ENCODE results near the gene RCN2. TPM values are rescaled to one million over a fixed set of nuclear protein-coding genes. Genes with fewer than 3 reads are reported as not detected.

The RCN2 gene
- total and polyA plus RNA-seq, 2 of the 13 experiments (the other 11 are each of a cell fraction or from before 2014, with no cell fraction given), result 84.4 to 89.0 TPM

DNA sequence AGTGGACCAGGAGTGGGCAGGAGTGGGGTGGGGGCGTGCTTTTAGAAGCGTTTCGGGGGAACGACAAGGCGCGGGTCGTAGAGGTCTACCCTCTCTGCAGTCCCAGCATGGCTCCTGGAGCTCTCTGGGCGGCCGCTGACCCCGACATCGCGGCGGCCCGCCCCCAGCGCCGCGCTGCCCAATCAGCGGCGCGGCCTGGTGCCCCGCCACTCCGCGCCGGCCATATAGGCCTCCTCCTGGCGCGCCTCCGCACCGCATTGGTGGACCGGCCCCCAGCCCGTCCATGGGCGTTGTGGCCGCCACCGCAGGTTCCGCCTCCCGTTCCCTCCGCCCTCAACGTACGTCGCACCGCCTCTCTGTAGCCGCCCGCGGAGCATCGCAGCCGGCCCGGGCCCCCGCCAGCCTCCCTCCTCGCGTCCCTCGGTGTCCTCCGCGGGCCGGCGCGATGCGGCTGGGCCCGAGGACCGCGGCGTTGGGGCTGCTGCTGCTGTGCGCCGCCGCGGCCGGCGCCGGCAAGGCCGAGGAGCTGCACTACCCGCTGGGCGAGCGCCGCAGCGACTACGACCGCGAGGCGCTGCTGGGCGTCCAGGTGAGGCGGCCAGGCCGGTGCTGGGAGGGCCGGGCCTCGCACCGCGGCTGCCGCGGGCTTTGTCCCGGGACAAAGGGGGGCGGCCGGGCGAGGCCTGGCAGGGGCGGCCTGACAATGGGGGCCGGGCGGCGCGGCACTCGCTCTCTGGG, at the start of gene RCN2 (continued):
- TF ChIP-seq, protein P1, sequence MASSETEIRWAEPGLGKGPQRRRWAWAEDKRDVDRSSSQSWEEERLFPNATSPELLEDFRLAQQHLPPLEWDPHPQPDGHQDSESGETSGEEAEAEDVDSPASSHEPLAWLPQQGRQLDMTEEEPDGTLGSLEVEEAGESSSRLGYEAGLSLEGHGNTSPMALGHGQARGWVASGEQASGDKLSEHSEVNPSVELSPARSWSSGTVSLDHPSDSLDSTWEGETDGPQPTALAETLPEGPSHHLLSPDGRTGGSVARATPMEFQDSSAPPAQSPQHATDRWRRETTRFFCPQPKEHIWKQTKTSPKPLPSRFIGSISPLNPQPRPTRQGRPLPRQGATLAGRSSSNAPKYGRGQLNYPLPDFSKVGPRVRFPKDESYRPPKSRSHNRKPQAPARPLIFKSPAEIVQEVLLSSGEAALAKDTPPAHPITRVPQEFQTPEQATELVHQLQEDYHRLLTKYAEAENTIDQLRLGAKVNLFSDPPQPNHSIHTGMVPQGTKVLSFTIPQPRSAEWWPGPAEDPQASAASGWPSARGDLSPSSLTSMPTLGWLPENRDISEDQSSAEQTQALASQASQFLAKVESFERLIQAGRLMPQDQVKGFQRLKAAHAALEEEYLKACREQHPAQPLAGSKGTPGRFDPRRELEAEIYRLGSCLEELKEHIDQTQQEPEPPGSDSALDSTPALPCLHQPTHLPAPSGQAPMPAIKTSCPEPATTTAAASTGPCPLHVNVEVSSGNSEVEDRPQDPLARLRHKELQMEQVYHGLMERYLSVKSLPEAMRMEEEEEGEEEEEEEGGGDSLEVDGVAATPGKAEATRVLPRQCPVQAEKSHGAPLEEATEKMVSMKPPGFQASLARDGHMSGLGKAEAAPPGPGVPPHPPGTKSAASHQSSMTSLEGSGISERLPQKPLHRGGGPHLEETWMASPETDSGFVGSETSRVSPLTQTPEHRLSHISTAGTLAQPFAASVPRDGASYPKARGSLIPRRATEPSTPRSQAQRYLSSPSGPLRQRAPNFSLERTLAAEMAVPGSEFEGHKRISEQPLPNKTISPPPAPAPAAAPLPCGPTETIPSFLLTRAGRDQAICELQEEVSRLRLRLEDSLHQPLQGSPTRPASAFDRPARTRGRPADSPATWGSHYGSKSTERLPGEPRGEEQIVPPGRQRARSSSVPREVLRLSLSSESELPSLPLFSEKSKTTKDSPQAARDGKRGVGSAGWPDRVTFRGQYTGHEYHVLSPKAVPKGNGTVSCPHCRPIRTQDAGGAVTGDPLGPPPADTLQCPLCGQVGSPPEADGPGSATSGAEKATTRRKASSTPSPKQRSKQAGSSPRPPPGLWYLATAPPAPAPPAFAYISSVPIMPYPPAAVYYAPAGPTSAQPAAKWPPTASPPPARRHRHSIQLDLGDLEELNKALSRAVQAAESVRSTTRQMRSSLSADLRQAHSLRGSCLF (CRISPR knock-in tag; IDR thresholded peaks at IDR 0.05; ENCODE audit: borderline replicate concordance), result no peak
- 0 out of 2 replicates have a peak, but pooled peaks have one; percentile 9 for TF ChIP-seq TBX2 (CRISPR knock-in tag; IDR thresholded peaks at IDR 0.05; ENCODE audit: borderline replicate concordance)
- TF ChIP-seq, protein P2, sequence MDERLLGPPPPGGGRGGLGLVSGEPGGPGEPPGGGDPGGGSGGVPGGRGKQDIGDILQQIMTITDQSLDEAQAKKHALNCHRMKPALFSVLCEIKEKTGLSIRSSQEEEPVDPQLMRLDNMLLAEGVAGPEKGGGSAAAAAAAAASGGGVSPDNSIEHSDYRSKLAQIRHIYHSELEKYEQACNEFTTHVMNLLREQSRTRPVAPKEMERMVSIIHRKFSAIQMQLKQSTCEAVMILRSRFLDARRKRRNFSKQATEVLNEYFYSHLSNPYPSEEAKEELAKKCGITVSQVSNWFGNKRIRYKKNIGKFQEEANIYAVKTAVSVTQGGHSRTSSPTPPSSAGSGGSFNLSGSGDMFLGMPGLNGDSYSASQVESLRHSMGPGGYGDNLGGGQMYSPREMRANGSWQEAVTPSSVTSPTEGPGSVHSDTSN (CRISPR knock-in tag; IDR thresholded peaks at IDR 0.05), result no peak
- no peak for TF ChIP-seq PHB2 (IDR thresholded peaks at IDR 0.05; ENCODE audit: partially characterized antibody)
- TF ChIP-seq, protein P3, sequence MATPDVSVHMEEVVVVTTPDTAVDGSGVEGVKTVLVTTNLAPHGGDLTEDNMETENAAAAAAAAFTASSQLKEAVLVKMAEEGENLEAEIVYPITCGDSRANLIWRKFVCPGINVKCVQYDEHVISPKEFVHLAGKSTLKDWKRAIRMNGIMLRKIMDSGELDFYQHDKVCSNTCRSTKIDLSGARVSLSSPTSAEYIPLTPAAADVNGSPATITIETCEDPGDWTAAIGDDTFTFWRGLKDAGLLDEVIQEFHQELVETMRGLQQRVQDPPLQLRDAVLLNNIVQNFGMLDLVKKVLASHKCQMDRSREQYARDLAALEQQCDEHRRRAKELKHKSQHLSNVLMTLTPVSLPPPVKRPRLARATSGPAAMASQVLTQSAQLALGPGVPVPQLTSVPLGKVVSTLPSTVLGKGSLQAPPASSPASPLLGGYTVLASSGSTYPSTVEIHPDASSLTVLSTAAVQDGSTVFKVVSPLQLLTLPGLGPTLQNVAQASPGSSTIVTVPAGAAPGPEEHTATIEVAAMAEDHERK (CRISPR knock-in tag; IDR thresholded peaks at IDR 0.05; ENCODE audit: low read depth), result peak; percentile 62
- TF ChIP-seq, protein P4, sequence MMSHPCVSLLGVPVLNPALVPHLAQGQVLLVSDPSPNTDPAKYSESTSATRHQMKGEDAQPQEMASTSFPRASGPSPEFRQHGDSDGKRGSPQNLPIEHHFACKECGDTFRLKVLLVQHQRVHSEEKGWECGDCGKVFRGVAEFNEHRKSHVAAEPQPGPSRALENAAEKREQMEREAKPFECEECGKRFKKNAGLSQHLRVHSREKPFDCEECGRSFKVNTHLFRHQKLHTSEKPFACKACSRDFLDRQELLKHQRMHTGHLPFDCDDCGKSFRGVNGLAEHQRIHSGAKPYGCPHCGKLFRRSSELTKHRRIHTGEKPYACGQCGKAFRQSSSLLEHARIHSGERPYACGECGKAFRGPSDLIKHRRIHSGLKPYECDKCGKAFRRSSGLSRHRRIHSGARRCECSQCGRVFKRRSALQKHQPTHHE (CRISPR knock-in tag; IDR thresholded peaks at IDR 0.05; ENCODE audit: borderline replicate concordance), result no peak
- TF ChIP-seq ZNF746 (CRISPR knock-in tag; IDR thresholded peaks at IDR 0.05), result no peak
- TF ChIP-seq PITX1 (CRISPR knock-in tag; IDR thresholded peaks at IDR 0.05), result no peak
- no peak for TF ChIP-seq ZNF737 (CRISPR knock-in tag; IDR thresholded peaks at IDR 0.05; ENCODE audit: borderline replicate concordance)
- peak; percentile 81; the same call in 1 of the 2 replicates for TF ChIP-seq SAFB2 (CRISPR knock-in tag; IDR thresholded peaks at IDR 0.05; ENCODE audit: borderline replicate concordance, low read depth)
- TF ChIP-seq ZNF446 (CRISPR knock-in tag; IDR thresholded peaks at IDR 0.05), result peak; percentile 90; the same call in 1 of the 2 replicates
- TF ChIP-seq MAFG (CRISPR knock-in tag; IDR thresholded peaks at IDR 0.05), result no peak
- TF ChIP-seq, protein P5, sequence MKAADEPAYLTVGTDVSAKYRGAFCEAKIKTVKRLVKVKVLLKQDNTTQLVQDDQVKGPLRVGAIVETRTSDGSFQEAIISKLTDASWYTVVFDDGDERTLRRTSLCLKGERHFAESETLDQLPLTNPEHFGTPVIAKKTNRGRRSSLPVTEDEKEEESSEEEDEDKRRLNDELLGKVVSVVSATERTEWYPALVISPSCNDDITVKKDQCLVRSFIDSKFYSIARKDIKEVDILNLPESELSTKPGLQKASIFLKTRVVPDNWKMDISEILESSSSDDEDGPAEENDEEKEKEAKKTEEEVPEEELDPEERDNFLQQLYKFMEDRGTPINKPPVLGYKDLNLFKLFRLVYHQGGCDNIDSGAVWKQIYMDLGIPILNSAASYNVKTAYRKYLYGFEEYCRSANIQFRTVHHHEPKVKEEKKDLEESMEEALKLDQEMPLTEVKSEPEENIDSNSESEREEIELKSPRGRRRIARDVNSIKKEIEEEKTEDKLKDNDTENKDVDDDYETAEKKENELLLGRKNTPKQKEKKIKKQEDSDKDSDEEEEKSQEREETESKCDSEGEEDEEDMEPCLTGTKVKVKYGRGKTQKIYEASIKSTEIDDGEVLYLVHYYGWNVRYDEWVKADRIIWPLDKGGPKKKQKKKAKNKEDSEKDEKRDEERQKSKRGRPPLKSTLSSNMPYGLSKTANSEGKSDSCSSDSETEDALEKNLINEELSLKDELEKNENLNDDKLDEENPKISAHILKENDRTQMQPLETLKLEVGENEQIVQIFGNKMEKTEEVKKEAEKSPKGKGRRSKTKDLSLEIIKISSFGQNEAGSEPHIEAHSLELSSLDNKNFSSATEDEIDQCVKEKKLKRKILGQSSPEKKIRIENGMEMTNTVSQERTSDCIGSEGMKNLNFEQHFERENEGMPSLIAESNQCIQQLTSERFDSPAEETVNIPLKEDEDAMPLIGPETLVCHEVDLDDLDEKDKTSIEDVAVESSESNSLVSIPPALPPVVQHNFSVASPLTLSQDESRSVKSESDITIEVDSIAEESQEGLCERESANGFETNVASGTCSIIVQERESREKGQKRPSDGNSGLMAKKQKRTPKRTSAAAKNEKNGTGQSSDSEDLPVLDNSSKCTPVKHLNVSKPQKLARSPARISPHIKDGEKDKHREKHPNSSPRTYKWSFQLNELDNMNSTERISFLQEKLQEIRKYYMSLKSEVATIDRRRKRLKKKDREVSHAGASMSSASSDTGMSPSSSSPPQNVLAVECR (CRISPR knock-in tag; IDR thresholded peaks at IDR 0.05; ENCODE audit: borderline replicate concordance), result peak; percentile 82
- no peak for TF ChIP-seq ZNF383 (CRISPR knock-in tag; IDR thresholded peaks at IDR 0.05; ENCODE audit: borderline replicate concordance)
- no peak for TF ChIP-seq MEIS1 (CRISPR knock-in tag; IDR thresholded peaks at IDR 0.05; ENCODE audit: borderline replicate concordance)
